H7 (cell line): Measurements from ENCODE around the gene CCDC138. TPM values are rescaled to one million over a fixed set of nuclear protein-coding genes. Genes with fewer than 3 reads are reported as not detected.

Source experiments
- DNase-seq: peaks from one replicate; pipeline ENCODE4 v3.0.0; 2012
- H3K27me3 ChIP-seq: 2 replicates; pipeline ENCODE4 v1.6.0; 2011; ENCODE audit warnings: mild to moderate bottlenecking, low read length; ENCODE audit not compliant: control insufficient read depth, insufficient read depth
- H3K36me3 ChIP-seq: replicated peaks from 2 replicates; pipeline ENCODE4 v1.5.1; 2011; ENCODE audit warnings: low read length; ENCODE audit not compliant: control insufficient read depth, insufficient read depth
- H3K4me3 ChIP-seq: 2 replicates; pipeline ENCODE4 v1.5.1; 2011; ENCODE audit warnings: low read depth, mild to moderate bottlenecking, control low read depth, low read length, moderate library complexity; ENCODE audit not compliant: insufficient read depth
- total RNA-seq: library from RNA; depleted of rRNA; stranded (reverse); fragments of >200 nt; shearing (Covaris generic); gene quantifications from 2 replicates; pipeline ENCODE4 v1.2.3, GENCODE V29; 2014

Gene CCDC138
- total RNA-seq, 1 experiment from 2014 or later, result 13.6 TPM

DNA sequence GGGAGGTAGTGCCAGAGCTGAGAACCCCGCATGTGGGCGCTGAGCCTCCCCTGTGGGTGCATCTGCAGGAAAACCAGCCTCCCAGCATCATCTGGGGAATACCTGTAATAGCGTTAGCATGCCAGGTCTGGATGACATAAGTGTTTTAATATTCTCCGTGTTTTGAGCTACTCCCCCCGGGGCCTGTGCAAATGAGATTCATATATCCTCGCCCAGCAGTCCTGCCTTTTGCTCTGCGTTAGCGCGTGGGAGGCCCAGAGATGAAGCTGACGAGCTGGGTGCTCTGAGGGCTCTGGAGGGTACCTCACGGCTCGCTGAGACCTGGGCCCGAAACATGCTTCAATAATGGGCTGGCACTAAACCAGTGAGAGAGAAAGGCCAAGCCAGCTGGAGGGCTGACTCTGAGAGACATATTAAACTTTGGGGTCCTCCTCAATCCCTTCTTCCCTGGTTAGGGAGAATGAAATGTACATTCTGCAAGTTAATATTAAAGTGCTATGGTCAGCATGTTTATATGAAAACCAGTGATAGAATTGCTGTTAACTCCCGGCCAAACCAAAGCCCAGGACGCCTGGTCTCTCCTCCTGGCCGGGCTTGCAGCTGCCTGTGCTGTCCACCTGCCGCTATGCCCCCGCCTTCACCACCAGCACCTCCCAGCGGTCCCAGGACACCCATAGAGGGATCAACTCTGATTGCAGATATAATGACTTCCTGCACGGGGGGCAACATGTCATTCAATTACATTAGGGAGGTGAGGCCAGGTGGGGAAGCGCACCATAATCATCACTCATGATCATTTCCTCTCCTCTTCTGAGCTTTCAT lies 125.4 kb downstream of the CCDC138 start:
- H3K27me3 ChIP-seq, result no peaks in the 10 kb centered on the region
- H3K4me3 ChIP-seq, result no peak overlapping the region
- no peaks in the 10 kb centered on the region for H3K36me3 ChIP-seq
- DNase-seq, result peak; percentile 21

DNA sequence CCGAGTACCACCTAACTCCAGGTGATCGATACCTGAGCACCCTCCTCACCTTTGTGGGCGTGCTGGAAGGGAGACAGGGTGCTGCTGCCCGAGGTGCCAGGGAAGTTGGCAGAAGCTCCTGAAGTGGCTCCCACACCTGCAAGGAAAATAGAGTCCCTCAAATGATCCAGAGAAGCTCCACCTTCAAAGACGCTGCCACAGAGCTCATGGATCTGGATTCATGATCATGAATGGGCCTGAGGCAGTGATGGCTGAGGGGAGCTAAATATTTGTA lies 126.0 kb downstream of the CCDC138 start:
- Histone ChIP-seq H3K4me3 (no peak overlapping the region), H3K36me3 (no peaks in the 10 kb centered on the region), H3K27me3 (no peaks in the 10 kb centered on the region)
- DNase-seq, result no peak

DNA sequence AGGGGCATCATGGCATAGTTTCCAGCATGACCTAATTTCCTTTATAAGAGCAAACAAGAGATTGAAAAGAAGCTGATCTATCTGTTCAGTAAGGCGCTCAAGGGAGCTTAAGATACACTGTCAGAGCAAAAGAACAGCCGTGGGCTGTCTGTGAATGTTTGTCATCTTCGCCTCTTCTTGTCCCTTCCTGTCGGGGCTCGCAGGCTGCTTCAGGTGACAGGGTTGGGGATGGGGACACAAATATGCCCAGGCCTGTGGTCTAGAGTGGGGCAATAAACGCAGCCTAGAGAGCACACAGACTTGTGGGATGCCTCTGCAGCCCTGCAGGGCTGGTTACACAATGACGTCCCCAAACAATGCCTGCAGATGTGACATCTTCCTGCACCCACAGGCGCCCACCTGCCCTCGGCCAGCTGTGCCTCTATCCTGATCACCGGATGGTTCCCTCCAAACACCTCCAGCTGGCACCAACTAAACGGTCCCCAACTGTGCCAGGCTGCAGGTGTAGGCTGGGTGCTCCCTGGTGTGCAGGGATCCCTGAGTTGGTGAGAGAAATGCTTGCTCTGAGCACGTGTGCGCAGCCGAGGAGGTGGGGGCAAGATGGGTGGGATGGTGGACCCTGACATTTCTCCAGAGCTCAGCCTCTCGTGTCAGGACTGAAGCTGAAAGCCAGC lies 129.7 kb downstream of the CCDC138 start:
- Histone ChIP-seq H3K27me3 (no peaks in the 10 kb centered on the region), H3K4me3 (no peak overlapping the region), H3K36me3 (no peaks in the 10 kb centered on the region)
- DNase-seq, result peak; percentile 10

DNA sequence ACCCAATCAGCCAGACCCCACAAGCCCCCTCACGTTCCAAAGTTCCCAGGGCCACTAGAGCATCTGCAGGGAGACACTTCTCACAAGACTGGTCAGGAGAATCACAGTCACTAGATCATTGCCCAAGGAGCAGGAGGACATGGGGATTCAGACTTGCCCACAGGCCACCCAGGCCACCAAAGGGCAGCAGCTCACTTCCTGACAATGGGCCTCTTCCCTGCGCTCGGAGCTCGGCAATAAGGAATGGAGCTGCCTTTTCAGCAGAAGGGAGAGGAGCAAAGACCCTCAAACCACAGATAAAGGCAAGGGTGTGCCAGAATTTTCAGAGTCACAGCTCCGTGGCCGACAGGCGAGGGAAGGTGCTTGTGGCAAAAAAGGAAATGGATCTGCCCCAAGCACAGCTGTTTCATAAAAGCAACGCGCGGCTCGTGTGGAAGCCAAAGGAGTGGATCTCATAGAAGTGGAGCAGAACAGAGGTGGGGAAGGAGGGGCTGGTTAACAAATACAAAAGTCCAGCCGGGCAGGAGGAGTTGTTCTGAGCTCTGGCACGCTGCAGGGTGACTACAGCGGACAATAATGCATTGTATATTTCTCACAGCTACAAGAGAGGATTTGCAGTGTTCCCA lies 130.3 kb downstream of the CCDC138 start:
- Histone ChIP-seq H3K27me3 (no peaks in the 10 kb centered on the region), H3K36me3 (no peaks in the 10 kb centered on the region), H3K4me3 (no peak overlapping the region)
- DNase-seq, result no peak

DNA sequence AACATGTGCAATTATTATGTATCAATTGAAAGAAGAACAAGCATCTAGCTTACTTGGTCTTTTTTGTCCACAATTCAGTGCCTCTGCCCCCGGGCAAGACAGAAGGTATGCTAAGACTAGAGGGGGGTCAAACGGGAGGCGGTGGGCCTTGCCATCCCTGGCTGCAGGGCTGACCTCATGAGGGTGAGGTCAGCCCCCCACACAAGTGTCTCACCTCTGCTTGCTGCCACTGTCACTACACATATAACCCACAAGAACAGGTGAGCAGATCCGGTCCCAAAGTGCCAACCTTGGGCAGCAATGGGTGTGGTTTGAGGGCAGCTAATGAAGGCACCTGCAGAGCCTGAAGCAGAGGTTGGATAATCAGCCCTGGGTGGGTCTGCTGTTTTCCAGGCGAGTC lies 131.0 kb downstream of the CCDC138 start:
- H3K4me3 ChIP-seq, result no peak overlapping the region
- H3K36me3 ChIP-seq, result no peaks in the 10 kb centered on the region
- peak; percentile 11 for DNase-seq
- H3K27me3 ChIP-seq, result no peaks in the 10 kb centered on the region

DNA sequence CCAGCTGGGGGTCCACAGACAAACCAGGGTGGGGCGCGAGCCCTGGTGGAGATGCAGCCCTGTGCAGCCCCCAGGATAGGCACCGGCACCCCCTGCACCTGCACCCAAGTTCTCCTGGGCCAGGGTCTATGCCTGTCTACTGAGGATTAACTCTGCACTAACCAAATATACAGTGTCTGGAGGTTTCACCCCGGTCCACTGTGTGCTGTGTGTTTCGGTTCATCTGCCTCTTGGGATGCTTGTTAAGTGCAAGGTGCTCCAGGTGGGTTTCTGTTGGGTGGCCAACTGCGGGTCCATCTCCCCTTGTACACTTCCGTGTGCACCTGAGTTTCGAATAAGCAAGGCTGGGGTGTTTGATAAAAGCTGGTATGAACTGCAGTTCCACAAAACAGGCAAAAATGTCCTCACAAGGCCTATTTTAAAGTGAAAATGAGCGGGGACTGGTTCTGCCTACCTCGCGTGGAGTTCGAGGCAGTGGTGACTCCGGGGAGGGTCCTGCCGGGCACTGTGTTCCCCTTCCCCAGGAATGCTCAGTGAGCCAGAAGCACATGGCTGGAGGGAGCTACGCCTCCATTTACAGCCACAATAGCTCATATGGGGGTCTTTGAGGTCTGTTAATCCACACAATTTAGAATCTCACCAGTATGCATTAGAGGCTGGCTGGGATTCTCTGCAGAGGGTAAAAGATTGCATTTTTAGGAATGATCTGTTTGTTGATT lies 131.7 kb downstream of the CCDC138 start:
- no peaks in the 10 kb centered on the region for H3K36me3 ChIP-seq
- no peaks in the 10 kb centered on the region for H3K27me3 ChIP-seq
- H3K4me3 ChIP-seq, result no peak overlapping the region
- DNase-seq, result peak; percentile 22

DNA sequence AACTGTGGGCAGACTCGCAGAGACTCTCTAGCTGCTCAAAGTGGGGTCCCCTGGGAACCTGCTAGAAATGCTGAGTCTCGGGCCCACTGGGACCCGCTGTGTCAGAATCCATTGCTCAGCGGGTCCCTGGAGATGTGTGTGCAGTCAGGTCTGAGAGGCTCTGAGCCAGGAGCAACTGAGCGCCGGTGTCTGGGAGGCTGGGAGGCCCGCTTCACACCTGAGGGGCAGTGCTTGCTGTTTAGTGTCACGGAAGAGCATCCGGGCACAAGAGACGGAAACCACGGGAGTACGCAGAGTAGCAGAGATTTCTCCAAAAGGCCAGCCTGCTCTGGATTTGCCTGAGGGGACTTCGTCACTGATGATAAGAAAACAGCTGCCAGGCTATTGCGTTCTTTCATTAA lies 132.4 kb downstream of the CCDC138 start:
- Histone ChIP-seq H3K4me3 (no peak overlapping the region), H3K36me3 (no peaks in the 10 kb centered on the region), H3K27me3 (no peaks in the 10 kb centered on the region)
- no peak for DNase-seq

DNA sequence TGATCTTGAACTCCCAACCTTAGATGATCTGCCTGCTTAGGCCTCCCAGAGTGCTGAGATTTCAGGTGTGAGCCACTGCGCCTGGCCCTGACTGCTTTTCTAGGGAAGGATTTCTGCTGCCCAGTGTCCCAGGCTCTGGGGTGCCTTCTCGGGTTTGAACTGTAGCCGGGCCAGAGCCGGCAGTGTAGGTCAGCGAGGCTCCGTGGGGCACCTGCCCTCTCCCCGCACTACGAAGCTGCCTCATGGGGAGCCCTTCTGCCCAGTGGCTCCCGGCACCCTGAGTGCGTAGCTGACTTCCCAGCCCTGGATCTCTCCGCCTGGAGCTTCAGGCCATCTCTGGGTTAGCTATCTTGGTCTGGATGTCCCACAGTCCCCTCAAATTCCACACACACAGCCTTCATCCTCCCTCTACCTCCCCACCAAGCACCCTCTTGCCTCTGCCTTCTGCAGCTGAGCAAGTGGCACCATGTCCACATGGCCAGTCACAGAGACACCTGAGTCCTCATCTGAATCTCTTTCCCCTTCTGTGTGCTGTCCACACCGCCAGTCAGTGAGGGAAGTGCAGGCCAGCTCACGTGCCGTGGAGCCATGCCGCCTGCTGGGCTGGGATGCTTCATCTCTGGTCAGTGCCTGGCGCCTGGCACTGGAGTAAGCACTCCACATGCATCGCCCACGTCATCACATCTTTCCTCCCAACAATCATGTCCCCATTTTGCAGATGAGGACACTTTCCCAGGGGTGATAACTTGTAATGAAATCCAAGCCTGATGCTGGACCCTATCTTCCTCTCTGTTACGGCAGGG lies 133.2 kb downstream of the CCDC138 start:
- Histone ChIP-seq H3K36me3 (no peaks in the 10 kb centered on the region), H3K4me3 (no peak overlapping the region), H3K27me3 (no peaks in the 10 kb centered on the region)
- DNase-seq, result peak; percentile 34

DNA sequence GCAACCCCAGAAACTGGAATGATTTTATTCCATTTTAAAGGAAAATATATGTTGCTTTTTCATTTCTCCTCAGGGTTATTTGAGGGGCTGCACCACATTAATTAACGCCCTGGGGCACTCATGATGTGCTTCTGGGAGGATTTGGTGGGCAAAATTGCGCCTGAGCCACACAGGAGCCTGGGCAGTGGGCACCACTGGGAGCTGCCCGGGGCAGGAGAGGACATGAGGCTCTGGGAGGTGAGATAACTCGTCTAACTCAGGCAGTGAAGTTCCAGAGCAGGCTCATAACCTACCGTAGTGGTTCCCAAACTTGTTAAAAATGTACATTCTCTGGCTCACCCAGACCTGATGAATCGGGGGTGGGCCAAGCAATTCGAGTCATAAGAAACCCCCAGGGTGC lies 134.1 kb downstream of the CCDC138 start:
- no peak overlapping the region for H3K4me3 ChIP-seq
- H3K27me3 ChIP-seq, result no peaks in the 10 kb centered on the region
- DNase-seq, result peak; percentile 24
- no peaks in the 10 kb centered on the region for H3K36me3 ChIP-seq

DNA sequence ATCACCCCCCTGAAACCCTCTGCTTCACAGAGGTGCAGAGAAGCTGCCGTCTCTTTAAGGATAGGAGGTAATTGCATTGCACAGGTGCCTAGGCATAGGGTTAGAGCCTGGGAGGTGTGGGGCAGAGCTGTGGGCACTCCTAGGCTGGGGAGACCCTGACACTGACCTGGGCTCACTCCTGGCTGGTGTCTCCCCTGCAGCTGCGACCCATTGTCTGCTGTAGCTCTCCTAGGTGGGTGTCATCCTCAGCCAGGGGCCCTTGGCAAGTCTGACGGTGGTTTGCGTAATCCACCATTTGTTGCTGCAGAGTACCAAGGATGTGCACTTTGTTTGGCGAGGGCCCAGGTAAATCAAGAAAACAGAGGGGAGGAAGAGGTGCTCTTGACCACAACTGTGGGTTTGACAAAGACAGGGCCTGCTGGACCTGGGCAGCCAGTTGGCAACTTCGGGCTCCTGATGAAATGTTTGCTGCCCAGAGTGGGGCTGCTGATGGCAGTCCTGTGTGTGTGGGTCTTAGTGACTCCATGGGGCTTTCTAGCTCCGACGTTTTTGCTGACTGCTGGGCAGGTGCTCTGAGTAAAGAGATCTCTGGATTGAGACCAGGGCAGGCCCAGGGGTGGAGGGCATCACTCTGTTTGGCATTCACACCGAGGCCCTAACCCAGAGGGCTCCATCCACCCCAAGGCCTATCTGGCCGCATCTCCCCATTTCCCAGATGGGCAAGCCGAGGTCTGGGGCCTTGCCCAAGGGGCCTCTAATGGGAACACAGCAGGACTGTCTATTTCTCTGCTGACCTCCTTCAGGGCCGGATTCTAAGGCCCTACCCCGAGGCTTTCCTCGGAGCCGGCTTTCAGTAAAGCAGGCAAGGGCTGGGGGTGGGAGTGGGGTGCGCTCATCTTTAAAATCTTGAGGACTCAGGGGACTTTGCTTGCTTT lies 134.8 kb downstream of the CCDC138 start:
- peak; percentile 12 for DNase-seq
- Histone ChIP-seq H3K4me3 (no peak overlapping the region), H3K27me3 (no peaks in the 10 kb centered on the region), H3K36me3 (no peaks in the 10 kb centered on the region)

DNA sequence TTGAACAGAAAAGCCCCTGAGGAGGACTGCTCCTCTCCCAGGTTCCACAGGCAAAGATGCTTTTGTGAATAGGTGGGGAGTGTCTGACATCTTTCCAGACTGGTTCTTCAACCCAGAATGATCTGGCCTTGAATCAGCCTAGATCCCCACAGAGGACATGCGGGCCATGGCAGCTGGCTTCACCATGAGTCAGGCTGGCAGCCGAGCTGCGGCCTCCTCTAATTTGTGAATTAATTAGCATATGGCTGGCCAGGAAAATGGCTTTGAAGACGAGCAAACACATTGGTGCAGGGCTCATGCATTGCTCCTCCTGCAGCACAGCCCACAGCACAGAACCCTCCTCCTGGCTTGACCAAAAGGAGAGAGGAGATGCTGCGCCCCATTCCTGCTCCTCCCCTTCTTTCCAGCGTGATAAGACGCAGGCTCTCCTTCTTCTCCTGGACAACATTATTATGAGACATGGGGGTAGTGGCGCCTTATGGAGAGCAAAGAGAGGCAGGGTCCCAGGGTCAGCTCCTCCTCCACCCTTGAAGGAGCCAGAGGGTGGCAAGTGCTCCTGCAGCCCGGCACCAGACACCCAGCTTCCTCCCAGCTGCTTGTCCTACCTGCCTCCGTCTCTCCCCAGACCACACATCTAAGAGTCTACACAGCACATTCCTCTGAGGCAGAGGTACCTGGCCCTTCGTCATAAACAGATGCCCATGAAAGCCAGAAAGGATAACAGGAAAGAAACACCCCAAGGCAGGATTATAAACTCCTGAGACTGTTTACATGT lies 135.8 kb downstream of the CCDC138 start:
- H3K4me3 ChIP-seq, result no peak overlapping the region
- DNase-seq, result peak; percentile 37
- no peaks in the 10 kb centered on the region for H3K27me3 ChIP-seq
- H3K36me3 ChIP-seq, result no peaks in the 10 kb centered on the region

DNA sequence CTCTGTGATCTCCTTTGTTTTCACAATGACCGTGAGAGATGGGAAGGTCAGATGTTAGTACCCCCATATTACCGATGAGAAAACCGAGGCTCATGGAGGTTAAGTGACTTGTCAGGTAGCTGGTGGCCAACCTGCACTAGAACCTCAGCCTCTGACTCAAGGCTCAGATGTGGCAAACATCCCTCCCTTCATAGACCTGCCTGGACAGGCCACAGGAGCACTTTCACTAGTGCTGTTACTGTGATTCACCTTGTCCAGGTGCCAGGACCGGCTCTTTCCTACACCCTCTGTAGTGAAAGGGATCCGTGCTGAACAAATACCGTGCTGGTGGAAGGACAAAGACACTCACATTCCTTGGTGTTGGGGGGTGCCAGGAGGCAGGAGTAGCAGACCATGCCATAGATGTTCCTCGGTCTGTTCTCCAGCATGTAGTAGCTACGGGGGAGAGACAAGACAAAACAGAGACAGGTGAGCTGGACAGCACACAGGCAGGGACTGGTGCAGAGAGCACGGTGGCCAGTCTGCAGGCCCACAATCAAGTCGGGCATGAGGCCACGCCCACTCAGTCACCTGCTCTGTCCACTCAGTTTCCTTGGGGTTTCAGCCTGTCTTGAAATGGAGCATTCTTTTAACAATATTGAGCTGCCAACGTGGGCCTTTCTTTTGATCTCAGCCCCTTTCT lies 136.6 kb downstream of the CCDC138 start:
- H3K27me3 ChIP-seq, result no peaks in the 10 kb centered on the region
- H3K36me3 ChIP-seq, result no peaks in the 10 kb centered on the region
- peak; percentile 23 for DNase-seq
- no peak overlapping the region for H3K4me3 ChIP-seq
